Subcutaneous adipose tissue (tissue), 4 donors: Measurements from ENCODE around the gene F2RL3. TPM values are rescaled to one million over a fixed set of nuclear protein-coding genes. Genes with fewer than 3 reads are reported as not detected.

ENCODE experiments used
- CTCF ChIP-seq: fragments of 450-650 bp; IDR thresholded peaks from one replicate; pipeline ENCODE4 v1.5.1; 2016; ENCODE audit warnings: low read depth, mild to moderate bottlenecking, control low read depth, antibody characterized with exemption, moderate library complexity
- total RNA-seq, 4 donors: library from RNA; depleted of rRNA; stranded (reverse); fragments of >200 nt; gene quantifications; one replicate each; pipeline ENCODE4 v1.1.0, GENCODE V29; 2016

Gene F2RL3
- total RNA-seq, 4 donors from 2014 or later: 2.5 to 24.1 (median 10.6) TPM

- no peak for TF ChIP-seq CTCF
Observed at GRCh38 chr19:16853066-16853465, 35.7 kb upstream of the F2RL3 start.

GRCh38 chr19:16856091-16856490 lies 32.7 kb upstream of the F2RL3 start:
- no peak for TF ChIP-seq CTCF

- TF ChIP-seq CTCF: no peak
Observed at GRCh38 chr19:16859626-16860025, 29.2 kb upstream of the F2RL3 start.

GRCh38 chr19:16860118-16860517 lies 28.7 kb upstream of the F2RL3 start:
- TF ChIP-seq CTCF: no peak

GRCh38 chr19:16861011-16861410 lies 27.8 kb upstream of the F2RL3 start:
- TF ChIP-seq CTCF: no peak

- no peak for TF ChIP-seq CTCF
Observed at GRCh38 chr19:16861834-16862233, 27.0 kb upstream of the F2RL3 start.

GRCh38 chr19:16862826-16863415 lies 25.9 kb upstream of the F2RL3 start:
- no peak for TF ChIP-seq CTCF
